Islet precursor cell (in vitro differentiated cells): ENCODE data around the gene TPD52L3.

Source experiments
- DNase-seq: peaks from one replicate; pipeline ENCODE4 v3.0.0-alpha.2; 2018

TPD52L3 gene

DNA sequence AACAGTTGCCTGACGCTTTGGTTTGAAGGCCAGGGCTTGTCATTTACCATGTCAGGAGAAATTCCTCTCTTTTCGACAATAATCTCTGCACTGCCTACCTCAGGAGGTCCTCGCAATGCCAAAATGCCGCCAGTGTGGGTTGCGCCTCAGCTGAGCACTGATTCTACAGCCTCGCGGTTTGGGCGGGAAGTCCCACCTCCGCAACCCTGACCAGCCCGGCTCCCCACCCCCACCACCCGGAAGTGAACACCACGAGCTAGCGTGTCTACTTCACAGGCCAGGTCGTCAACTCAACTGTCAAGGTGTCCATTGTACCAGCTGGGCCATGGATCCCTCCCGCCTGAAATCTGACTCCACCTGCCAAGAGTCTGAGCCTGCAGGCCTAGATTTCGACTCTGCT lies at the start of gene TPD52L3:
TPD52L3 (plus strand) TSS at position 273 of the 400 bp plus-strand sequence. CDS start 221 bp downstream, outside the sequence.
- no peak for DNase-seq

GRCh38 chr9:6301858-6302257 lies 26.3 kb upstream of the TPD52L3 start:
- no peak for DNase-seq

DNA sequence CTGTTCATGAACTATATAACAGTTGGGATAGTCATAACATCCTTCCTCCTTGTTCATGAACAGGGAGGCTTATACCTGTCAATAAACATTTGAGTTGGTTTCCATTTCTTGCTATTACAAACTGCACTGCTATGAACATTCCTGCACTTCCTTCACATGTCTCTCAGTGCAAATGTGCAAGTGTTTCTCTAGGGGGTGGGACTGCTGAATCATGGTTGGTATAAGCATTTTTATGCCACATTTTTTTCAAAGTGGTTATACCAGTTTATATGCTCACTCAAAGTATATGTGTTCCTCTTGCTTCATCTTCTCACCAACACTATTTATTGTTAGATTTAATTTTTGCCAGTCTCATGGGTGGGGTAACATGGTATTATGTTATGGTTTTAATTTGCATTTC lies 25.8 kb upstream of the TPD52L3 start:
- DNase-seq: no peak

GRCh38 chr9:6304232-6304631 lies 23.9 kb upstream of the TPD52L3 start:
- no peak for DNase-seq

- no peak for DNase-seq
These were observed 22.1 kb upstream of the TPD52L3 start for GRCh38 chr9:6305954-6306563.

GRCh38 chr9:6307551-6308096 lies 20.6 kb upstream of the TPD52L3 start:
- DNase-seq: no peak

DNA sequence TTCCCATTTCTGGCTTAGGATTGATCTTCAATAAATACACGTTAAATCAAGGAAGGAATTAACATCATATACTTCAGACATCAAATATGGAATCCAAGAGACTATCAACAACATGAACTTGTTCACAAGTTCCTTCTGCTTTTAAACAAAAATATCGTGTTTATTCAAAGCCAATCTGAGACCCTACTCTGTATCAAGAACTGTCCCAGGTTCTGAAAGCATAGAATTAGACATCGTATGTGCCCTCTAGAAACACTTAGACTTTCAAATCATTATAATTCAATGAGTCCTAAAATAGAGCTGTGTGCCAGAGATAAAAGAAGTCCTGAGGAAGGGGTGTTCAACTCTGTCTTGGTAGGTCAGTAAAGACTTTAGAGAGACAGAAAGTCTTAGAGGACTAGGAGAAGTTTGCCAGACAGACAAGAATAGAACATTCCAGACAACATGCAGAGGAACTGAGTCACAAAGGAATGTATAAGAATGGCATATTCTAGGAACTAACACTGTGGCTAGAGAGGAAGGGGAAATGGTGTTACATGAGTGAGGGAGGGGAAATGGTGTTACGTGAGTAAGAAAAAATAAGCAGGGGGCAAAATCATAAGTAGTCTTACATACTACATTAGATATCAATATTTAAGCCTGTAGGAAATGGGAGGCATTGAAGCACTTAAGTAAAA lies 2.9 kb downstream of the TPD52L3 start:
- DNase-seq: no peak

GRCh38 chr9:6334305-6334704 lies 6.1 kb downstream of the TPD52L3 start:
- no peak for DNase-seq

DNA sequence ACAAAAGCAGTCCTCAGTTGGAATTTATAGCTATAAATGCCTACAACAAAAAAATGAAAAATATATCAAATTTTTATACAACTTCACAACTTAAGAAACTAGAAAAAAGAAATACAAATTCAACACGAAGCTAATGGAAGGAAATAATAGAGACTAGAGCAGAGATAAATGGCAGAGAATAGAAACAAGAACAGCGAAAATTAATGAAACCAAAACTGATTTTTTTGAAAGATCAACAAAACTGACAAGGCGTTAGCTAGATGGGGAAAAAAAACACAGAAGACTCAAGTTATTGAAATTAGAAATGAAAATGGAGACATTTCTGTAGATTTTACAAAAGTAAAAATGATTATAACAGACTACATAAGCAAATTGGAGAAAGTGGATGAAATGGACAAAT lies 20.6 kb downstream of the TPD52L3 start:
- no peak for DNase-seq

DNA sequence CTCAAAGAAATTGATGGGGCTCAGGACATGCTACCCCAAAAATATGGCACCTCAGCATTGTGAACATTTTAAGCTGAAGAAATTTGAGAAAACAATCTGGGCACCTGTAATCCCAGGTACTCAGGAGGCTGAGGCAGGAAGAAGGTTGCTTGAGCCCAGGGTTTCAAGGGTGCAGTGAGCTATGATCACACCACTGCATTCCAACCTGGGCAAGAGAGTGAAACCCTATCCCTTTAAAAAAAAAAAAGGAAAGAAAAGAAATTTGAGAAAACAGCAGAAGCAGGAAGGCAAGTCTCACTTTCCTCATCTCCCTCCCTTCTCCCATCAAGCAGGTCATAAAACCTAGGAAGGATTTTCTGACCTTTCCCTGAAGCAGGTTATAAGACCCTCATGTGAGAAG lies 23.6 kb downstream of the TPD52L3 start:
- no peak for DNase-seq

DNA sequence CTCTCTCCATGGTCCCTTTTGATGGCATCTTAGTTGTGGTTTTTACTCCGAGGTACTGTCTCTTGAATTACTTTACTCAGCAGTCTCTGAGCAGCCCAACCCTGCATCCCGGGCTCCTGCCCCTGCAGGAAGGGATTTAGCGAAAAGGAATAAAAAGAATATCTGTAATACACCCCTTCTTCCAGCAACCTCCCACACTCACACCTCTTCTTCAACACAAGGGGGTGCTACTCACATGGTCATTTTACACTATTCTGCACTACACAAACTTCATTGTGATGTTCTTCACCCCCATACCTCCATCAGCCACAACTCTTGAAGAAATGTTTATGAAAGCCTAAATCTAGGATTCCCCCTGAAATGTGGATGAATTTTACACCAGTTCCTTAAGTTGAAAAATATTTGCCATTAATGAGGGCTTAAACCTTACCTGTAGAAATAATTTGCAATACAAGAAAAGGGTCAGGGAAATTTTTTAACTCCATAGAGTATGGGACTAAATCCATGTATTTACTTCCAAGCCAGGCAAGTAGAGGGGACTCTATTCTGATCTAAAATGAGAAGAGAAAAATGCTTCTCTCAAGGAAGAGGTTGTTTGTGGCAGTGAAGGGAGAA lies 26.0 kb downstream of the TPD52L3 start:
- DNase-seq: no peak

GRCh38 chr9:6355728-6356127 lies 27.6 kb downstream of the TPD52L3 start:
- DNase-seq: no peak

- DNase-seq: no peak
These were observed 28.3 kb downstream of the TPD52L3 start for GRCh38 chr9:6356441-6356840.

DNA sequence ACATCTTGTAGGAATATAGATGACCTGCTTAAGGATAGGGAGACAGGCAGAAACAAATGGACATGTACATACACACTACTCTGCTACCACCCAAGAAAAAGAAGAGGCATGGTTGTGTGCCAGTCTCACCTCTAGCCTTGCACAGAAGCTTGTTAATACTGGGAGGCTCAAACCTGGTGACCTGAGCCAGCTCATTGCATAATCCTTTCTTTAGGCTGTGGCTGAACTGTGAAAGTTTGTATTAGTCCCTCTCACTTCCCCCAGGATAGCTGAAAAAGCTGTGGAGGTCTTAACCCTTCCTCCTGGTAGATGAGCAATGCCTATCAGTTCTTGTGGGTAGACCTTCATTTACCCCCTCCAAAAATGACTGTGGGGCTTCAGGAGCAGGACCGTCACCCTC lies 28.7 kb downstream of the TPD52L3 start:
- DNase-seq: no peak

GRCh38 chr9:6367128-6367890 lies 39.1 kb downstream of the TPD52L3 start:
- no peak for DNase-seq

- no peak for DNase-seq
These were observed 40.7 kb downstream of the TPD52L3 start for GRCh38 chr9:6368831-6369230.
